ENCODE results near the gene RBM42.
"Not testable (repeated sequence)": the region's sequence is repeated elsewhere in the genome, so short reads cannot be mapped to it uniquely, and the experiment has no call there.

RBM42 gene

GRCh38 chr19:35628565-35629331 lies at the start of gene RBM42:
TSS of gene RBM42 (plus strand) at chr19:35629036. CDS start at chr19:35629154, 118 bp downstream.
- peak; percentile 98 for DNase-seq (ENCODE audit: low spot score)

GRCh38 chr19:35582760-35583159 lies 46.1 kb upstream of the RBM42 start:
- DNase-seq (ENCODE audit: low spot score) = no peak

- no peak for DNase-seq (ENCODE audit: low spot score)
Measured at GRCh38 chr19:35585848-35586247, 43.0 kb upstream of the RBM42 start, which contains the start of gene PMIS2. TSS of gene PMIS2 (plus strand) at chr19:35586173. CDS start at chr19:35586260, 87 bp downstream.

- no peak for DNase-seq (ENCODE audit: low spot score)
Measured at GRCh38 chr19:35587321-35587720, 41.5 kb upstream of the RBM42 start.

- DNase-seq (ENCODE audit: low spot score) = no peak
Measured at GRCh38 chr19:35590875-35591274, 38.0 kb upstream of the RBM42 start.

GRCh38 chr19:35592226-35592625 lies 36.6 kb upstream of the RBM42 start:
- DNase-seq (ENCODE audit: low spot score) = peak; percentile 28

GRCh38 chr19:35595026-35595425 lies 33.8 kb upstream of the RBM42 start:
- DNase-seq (ENCODE audit: low spot score) = not testable (repeated sequence)

GRCh38 chr19:35595928-35596327 lies 32.9 kb upstream of the RBM42 start:
- DNase-seq (ENCODE audit: low spot score) = no peak

- DNase-seq (ENCODE audit: low spot score) = no peak
Measured at GRCh38 chr19:35596366-35596999, 32.4 kb upstream of the RBM42 start.

GRCh38 chr19:35601971-35602370 lies 26.9 kb upstream of the RBM42 start:
- DNase-seq (ENCODE audit: low spot score) = no peak

GRCh38 chr19:35604436-35604835 lies 24.4 kb upstream of the RBM42 start:
- DNase-seq (ENCODE audit: low spot score) = not testable (repeated sequence)

- DNase-seq (ENCODE audit: low spot score) = not testable (repeated sequence)
Measured at GRCh38 chr19:35607170-35607569, 21.7 kb upstream of the RBM42 start.

GRCh38 chr19:35607661-35608060 lies 21.2 kb upstream of the RBM42 start:
- no peak for DNase-seq (ENCODE audit: low spot score)

GRCh38 chr19:35608251-35608650 lies 20.6 kb upstream of the RBM42 start:
- DNase-seq (ENCODE audit: low spot score) = no peak

GRCh38 chr19:35609851-35610353 lies 18.9 kb upstream of the RBM42 start:
- no peak for DNase-seq (ENCODE audit: low spot score)

GRCh38 chr19:35612224-35612558 lies 16.6 kb upstream of the RBM42 start:
- peak; percentile 8 for DNase-seq (ENCODE audit: low spot score)

GRCh38 chr19:35612559-35613321 lies 16.1 kb upstream of the RBM42 start, which contains the start of gene HAUS5:
TSS of gene HAUS5 (plus strand) at chr19:35612735. CDS start at chr19:35612795, 60 bp downstream.
- DNase-seq (ENCODE audit: low spot score) = peak; percentile 84

GRCh38 chr19:35613574-35613973 lies 15.3 kb upstream of the RBM42 start:
- no peak for DNase-seq (ENCODE audit: low spot score)

- no peak for DNase-seq (ENCODE audit: low spot score)
Measured at GRCh38 chr19:35615036-35615435, 13.8 kb upstream of the RBM42 start.

GRCh38 chr19:35618857-35619256 lies 10.0 kb upstream of the RBM42 start:
- no peak for DNase-seq (ENCODE audit: low spot score)

GRCh38 chr19:35619290-35619923 lies 9.4 kb upstream of the RBM42 start:
- no peak for DNase-seq (ENCODE audit: low spot score)

- DNase-seq (ENCODE audit: low spot score) = no peak
Measured at GRCh38 chr19:35620001-35620400, 8.8 kb upstream of the RBM42 start.
